Inflammatory macrophage treated with lipopolysaccharide for 1 hour (primary cell): ENCODE measurements around the gene EEF1G.
A peak's percentile ranks its signal among the peaks of the same experiment; 100 is the strongest.
"Not testable (repeated sequence)": the region's sequence is repeated elsewhere in the genome, so short reads cannot be mapped to it uniquely, and the experiment has no call there.

Source experiments
- DNase-seq, 2 donors: peaks; one replicate each; pipeline ENCODE4 v3.0.0-alpha.2; 2020 to 2022

The EEF1G gene

GRCh38 chr11:62575156-62575555 lies 1.5 kb upstream of the EEF1G start:
- DNase-seq: no peak

- peak in 1 of 2 donors; percentile 58 for DNase-seq
These were observed 826 bp upstream of the EEF1G start for GRCh38 chr11:62574363-62575071.

GRCh38 chr11:62573006-62573591 lies 592 bp downstream of the EEF1G start:
- DNase-seq: peak in 1 of 2 donors; percentile 20

GRCh38 chr11:62572431-62572830 lies 1.3 kb downstream of the EEF1G start:
- DNase-seq: no peak

- not testable (repeated sequence) for DNase-seq
These were observed 2.2 kb downstream of the EEF1G start for GRCh38 chr11:62571493-62571892.

- not testable (repeated sequence) for DNase-seq
These were observed 2.8 kb downstream of the EEF1G start for GRCh38 chr11:62570903-62571302.

- no peak for DNase-seq
These were observed 4.1 kb downstream of the EEF1G start for GRCh38 chr11:62569611-62570010.

- DNase-seq: no peak
These were observed 6.6 kb downstream of the EEF1G start for GRCh38 chr11:62567018-62567633.

GRCh38 chr11:62566247-62566646 lies 7.4 kb downstream of the EEF1G start:
- no peak for DNase-seq

- no peak for DNase-seq
These were observed 8.4 kb downstream of the EEF1G start for GRCh38 chr11:62565100-62565802.

GRCh38 chr11:62561677-62562230 lies 11.9 kb downstream of the EEF1G start:
- DNase-seq: not testable (repeated sequence)

- peak; percentile 82 to 91 for DNase-seq
These were observed 13.1 kb downstream of the EEF1G start for GRCh38 chr11:62560566-62561103.

- DNase-seq: not testable (repeated sequence)
These were observed 14.1 kb downstream of the EEF1G start for GRCh38 chr11:62559626-62560025.

GRCh38 chr11:62559204-62559603 lies 14.5 kb downstream of the EEF1G start:
- no peak for DNase-seq

- DNase-seq: no peak
These were observed 15.0 kb downstream of the EEF1G start for GRCh38 chr11:62558669-62559068.

- no peak for DNase-seq
These were observed 16.6 kb downstream of the EEF1G start for GRCh38 chr11:62556875-62557631.

- peak; percentile 89 to 96 for DNase-seq
These were observed 17.4 kb downstream of the EEF1G start for GRCh38 chr11:62556108-62556874.

GRCh38 chr11:62555464-62556107 lies 18.1 kb downstream of the EEF1G start:
- DNase-seq: peak; percentile 90 to 95

- DNase-seq: no peak
These were observed 19.1 kb downstream of the EEF1G start for GRCh38 chr11:62554387-62555167.

- DNase-seq: peak; percentile 82 to 95
These were observed 19.8 kb downstream of the EEF1G start for GRCh38 chr11:62553839-62554361.
